T-helper 22 cell (primary cell): ENCODE data around the gene RASSF5.

Experiments used
- DNase-seq: peaks from one replicate; pipeline ENCODE4 v3.0.0-alpha.2; 2020; ENCODE audit warnings: low read depth

The RASSF5 gene

DNA sequence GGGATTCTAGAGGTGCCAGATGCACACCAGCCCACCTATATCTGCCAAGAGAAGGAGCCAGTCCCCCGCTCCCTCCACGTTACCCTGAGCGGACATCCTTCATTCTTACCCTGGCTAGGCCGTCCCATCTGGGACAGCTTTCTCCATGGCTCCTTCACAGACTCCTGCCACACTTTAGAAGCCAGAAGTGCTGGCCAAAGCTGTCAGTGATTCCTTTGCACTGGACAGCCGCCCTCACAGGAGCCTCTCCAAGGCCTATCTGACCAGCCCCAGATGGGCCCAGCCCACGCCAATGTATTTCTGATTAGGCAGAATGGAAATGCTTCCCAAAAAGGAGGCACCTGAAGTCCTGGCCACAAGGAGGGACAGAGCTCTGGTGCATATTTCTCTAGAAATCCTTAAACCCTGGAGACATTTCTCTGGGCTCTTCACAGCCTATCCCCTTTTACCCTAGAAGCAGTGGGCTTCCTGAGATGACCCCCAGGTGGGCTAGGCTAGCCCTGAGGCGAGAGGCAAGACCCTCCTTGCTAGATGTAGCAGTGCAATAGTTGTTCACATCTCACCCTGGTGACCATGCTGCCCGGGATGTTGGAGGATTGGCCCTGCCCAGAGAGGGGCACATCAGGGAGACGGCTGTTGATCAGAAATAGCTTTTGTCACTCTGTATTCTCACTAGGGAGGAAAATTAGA, 44.1 kb downstream of the RASSF5 start:
- no peak for DNase-seq

DNA sequence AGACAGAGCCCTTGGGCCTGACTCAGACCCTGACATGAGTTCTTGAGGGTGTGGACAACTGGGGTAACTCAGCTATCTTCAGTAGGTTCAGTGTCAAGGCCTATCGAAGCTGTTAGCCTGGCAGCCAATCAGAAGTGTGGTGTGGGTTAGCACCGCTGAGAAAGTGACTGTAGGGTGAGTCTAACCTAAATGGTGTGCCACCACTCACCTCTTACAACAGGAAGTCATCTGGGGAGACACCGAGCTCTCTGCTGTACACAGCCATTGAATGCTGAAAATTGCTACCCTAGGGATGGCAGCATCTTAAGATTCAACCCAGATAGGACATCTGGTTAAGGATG, 44.6 kb downstream of the RASSF5 start:
- peak; percentile 70 for DNase-seq

DNA sequence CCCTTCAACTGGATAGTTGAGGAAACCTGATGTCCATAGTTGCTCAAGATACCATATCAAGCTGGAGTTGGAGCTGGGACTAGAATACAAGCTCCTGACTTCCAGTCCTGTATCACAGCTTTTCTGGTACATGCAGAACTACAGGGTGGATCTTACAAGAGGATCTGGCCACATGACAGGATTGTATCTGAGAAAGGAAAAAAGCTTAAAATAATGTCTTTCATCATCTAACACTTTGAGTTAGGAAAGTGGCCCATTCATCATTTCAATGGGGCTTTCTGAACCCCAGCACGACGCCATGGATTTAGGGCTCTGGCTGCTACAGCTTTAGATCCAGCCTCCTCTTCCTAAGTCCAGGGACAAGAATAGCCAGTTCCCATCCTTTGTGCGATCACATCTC, 46.9 kb downstream of the RASSF5 start:
- DNase-seq: no peak

DNA sequence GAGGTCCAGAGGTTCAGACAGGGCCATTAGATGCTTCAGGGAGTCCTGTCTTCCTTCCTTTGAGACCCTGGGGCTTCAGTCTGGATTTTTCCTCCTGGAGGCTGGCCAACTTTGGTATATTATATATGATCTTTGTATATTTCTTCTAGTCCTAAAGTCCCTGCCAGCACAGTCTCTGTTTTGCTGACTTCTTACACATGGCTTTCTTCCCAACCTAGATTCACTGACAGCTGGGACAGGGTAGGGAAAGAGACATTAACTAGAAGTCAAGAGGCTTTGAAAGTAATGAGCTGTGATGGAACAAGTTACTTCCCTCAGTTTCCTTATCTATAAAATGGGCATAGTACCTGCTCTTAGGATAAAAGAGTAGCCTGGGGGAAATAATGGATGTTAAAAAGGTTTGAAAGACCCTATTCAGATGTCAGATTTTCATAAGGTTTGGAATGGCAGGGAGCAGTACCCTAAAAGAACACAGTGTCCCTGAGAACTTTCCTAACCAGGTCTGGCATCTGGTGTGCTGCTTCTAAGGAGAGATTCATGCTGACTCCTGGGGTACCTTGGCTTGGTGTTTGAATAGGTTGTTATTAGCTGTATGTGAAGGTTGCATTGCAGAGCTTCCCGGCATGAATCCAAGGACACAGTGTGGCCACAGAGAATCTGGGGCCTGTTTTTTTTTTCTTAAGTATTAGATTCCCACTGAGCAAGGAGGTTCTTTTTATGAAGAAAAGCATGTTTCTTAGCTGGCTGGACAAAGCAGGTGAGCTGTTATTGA, 47.6 kb downstream of the RASSF5 start:
- no peak for DNase-seq

DNA sequence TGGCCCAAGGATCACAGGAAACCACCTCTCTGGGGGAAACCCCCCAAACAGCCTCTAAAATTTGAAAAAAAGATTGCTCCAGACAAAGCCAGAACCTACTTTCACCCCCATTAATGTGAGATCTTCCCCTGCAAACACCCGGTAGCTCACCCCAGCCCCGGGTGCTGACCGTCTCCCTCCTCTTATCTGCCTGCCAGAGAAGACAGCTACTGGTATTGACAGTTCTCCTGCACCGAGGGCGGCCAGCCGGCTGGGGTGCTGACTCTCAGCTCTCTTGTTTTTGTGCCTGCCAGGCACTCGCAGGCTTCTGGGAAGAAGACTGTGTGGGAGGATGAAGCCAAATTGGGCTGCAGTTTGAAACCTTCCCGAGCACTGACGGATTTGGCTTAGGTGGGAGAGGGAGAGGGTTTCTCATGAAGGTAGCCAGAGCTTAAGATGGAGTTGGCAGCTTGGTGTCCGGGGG, 48.2 kb downstream of the RASSF5 start:
- no peak for DNase-seq

DNA sequence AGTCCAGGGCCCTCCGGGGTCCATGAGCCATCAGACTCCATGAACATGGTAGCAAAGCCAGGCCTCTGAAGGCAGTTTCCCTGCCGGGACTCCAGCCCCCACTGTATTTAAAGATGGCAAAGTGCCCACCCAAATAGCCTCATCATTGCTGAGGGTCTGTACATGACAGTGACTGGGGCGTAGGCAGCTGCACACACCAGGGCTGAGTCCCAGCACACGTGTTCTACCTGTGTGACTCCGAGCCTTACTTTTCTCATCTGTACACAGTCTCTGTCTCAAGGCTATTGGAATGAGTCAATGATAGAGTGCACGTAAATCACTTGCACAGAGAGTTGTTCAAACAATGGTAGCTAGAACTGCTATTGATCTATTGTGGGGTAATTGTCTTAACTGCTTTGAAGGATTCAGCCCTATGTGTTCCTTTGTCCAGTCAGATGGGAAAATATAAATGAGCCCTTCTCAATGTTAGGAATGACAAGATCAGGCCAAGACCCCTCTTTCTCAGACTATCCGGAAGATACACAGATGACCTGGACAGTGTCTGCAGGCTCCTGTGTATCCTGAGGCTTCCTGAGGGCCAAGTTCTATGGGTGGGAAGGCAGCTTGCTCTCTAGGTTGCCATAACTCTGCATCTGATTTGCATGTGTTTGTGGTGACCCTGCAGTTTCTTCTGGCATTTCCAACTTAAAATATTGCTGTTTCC, 48.9 kb downstream of the RASSF5 start:
- no peak for DNase-seq

DNA sequence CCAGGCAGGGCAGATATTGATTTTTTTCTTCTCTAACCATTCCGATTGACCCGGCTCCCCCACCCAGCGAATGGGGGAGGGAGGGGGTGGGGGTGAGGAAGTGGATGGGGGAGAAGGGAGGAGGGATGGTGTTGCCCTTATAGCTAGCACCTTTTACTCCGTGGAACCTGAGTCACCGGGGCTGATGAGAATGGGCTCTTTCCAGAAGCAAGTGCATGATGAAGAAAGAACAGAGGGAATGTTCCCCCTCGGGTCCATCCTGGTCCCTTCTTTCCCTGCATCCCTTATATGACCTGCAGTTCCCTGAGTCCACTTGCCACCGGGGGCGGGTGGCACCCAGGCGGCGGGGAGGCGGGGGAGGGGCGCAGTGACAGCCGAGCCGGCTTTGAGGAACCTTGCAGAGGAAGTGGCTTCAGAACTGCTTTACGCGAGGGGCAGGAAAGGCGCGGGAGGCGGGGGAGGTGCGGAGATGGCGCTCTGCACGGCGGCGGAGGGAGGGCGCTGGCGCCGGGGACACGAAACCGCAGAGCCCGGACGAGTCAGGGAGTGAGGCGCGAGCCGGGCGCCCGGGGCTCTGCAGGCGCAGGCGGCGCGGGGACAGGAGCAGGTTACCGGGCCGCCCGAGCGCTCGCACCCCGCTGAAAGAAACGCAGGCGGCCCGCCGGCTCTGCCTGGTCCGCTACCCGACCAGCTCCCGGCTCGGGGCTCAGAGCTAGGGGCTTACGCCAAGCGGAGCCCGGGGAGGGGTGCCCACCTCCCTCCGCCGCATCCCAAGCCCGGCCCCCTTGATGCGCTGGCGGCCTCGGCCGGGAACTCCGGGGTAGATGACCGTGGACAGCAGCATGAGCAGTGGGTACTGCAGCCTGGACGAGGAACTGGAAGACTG, 49.7 kb downstream of the RASSF5 start:
- peak; percentile 81 for DNase-seq

DNA sequence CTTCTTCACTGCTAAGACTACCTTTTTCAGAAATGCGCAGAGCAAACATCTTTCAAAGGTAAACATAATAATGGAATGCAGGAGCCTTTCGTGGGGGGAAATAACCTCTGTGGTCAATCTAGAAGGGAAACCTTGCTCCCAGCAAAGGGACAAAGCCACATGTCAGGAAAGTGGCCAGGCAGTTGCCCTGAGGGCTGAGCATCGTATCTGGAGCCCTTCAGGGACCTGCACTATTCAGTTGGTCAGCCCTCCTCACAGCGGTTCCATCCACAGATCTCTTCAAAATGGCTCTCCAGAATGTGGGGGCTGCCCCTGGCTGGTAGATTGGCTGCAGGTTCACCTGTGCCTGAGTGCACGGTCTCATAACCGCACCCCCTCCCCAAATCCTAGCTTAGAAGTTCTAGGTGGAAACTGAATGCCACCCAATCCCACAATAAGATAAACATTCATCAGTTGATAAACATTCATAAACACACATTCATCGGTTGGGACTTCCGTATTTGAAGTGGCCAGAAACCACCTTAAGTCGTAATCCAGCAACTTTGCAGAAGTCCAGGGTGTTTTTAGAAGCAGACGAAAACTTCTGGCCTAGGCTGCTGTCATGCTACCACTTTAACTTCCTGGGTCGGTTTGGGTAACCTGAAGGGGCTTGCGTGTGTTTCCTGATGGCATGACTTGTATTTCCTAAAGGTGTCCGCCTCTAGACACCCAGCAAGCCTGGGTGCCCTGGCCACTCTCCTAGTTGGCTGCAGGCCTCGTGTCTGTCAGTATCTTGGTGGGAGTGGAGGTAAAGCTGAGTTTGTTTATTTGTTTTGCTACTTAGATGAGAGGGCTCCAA, 50.5 kb downstream of the RASSF5 start:
- DNase-seq: peak; percentile 37

DNA sequence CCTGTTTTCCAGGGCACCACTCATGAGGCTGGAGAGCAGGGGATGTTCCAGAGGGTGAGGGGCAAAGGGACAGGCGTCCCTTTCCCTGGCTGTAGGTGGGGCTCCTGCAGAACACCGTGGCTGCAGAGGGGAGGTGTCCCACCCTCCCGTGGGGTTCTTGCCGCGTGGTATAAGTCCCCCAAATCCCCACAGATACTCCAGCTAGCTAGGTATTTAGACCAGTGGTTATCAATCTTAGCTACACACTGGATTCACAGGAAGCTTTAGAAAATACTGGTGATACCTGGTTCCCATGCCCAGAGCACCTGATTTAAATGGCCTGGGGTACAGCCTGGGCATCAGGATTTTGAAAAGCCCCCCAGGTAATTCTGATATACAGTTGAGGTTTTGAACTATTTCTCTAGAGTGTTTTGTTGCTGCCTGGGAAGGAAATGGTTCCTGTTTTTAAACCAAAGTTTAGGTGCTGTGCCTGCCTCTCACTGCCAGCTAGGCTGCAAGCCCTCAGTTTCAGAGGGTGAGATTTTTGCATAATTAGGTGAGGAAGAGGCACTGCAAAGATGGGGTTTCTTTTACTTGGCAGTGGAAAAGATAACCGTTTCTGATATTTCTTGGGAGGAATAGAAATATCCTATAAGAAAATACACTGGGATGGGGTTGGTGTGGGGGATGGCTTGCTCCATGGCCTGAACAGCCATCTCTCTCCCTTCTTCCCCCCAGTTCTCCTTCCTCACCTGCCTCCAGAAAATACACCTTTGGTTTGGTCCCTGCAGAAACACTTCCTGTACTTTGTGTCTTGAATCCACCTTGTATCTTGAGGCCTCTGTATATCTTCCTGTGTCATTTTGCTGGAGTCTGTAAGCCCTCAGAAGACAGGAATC, 51.7 kb downstream of the RASSF5 start:
- no peak for DNase-seq

DNA sequence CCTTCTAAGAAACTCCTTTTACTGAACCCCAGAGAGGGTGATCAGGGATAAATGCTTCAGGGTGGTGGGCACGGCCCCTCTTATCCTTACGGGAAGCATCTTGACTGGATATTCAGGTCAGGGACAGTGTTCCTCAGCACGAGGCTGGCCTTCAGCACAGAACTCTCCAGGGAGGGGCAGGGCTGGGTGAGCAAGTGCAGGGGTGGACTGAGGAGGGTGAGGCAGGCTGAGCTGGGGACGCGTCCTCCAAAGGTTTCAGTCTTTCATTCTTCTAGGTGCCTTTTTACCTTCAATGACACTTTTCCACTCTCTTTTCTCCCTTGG, 52.3 kb downstream of the RASSF5 start:
- DNase-seq: no peak

DNA sequence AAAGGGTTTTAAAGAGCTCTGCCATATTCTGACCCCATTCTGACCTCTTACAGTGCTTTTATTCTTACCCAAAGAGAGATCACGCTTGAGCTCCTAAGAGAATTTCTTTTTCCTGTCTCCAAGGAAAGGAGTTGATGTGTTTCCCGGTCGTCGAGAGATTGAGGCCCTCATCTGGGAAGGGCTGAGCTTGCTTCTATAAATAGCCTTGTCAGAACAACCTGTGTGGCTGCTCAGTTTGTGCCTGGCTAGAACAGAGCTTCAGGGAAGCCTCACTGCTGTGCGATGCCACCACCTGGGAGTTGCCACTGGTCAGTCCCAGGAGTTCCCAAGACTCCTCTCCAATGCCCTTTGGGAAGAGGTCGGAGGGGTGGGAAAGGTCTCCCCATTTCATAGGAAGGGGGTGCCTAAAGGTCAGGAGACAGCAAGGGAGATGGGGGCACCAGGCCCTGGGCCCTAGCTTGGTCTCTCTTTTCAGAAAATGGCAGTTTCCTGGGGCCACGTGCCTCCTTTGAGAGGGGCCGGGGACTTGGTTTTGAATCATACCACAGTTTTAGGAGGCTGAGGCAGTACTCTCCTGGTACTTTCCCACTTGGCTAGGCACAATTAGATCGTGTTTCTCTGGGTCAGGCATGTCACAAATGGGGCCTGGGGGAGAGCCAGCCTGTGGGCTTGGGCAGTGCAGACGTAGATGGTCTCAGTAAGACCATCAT, 52.8 kb downstream of the RASSF5 start:
- DNase-seq: no peak

DNA sequence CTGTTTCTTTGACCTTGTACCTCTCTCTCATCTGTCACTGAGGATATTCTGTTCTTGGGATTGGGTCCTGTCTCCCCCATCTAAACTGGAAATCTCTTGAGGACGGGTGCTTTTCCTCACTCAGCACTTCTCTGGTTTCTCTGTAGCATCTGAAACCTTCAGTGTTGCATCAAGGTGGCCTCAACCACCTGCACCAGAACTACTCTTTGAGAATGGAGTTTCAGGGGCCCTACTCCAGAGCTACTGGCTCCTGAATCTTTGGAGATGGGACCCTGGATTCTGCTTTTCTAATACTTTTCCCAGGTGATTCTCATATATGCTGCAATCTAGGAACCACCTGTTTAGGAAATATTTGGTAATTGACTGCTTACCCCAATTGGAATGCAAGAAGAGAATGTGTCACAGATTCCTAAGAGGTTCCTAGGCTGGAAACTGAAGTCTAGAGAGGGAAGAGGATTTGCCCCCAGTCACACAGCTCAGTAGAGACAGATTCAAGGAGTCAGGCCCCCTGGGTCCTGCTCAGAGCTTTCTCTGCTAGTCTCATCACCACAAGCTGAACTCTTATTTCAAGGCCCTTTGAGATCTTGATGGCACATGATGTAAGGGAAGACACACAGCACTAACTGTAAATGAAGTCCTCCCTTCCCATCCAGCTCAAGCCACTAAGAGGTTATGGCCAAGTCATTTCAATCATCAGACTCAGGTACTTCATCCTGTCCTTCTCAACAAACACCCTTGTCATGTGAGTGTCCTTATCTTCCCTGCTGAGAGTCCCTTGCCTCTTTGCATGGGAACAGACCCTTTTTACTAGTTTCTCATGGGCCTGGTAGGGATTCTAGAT, 56.3 kb downstream of the RASSF5 start:
- no peak for DNase-seq

DNA sequence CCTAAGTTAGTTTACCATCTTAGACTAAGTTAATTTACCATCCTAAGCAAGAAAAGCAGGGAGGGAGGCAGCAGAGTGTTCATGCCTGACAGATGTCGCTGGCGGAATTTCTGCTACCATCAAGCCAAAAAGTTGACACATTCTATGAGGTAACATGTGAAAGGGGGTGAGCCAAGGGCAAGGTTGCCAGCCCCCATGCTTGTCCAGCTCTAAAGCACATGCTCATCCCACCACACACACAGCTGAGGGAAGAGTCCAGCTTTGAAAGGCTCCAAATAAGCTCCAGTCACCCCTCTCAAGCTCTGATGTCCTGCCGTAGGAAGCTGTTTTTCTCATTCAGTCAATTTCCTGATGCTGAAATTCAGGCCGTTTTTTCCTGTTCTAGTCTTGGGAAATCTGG, 58.7 kb downstream of the RASSF5 start:
- no peak for DNase-seq

DNA sequence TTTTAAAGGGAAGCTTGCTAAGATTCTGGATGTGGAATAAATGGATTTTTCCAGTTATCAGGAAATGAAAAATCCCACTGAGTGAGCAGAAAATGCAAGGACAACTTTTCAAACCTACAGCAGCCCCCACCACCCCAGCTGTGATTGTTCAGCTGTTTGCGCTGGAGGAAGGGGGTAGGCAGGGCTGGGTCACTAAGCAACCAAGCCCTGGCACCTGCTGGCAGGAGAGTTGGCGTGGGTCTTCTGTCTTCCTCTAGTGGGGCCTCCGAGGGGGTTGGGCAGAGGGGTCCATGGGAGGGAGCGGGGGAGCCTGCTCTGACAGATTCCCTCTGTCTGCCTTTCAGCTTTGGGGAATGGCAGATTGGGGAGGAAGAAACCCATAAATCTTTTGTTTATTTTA, 59.7 kb downstream of the RASSF5 start:
- DNase-seq: no peak

DNA sequence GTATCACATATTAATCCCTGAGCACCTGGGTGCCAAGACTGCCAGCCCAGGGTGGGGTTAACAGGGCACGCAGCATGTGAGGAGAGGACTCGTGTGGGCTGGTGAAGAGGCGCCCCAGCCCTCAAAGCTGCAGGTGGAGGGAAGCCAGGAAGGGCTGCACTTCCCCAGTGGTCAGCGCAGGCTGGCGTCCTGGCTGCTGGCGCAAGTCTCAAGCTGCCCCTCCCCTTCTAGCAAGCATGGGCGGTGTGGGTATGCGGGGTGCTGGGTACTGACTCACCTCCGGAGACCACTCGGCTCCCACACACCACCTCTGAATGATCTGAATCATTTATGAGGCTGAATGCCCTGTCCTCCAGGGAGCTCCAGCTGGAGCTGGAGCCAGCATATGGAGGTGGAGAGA, 60.9 kb downstream of the RASSF5 start:
- DNase-seq: no peak

DNA sequence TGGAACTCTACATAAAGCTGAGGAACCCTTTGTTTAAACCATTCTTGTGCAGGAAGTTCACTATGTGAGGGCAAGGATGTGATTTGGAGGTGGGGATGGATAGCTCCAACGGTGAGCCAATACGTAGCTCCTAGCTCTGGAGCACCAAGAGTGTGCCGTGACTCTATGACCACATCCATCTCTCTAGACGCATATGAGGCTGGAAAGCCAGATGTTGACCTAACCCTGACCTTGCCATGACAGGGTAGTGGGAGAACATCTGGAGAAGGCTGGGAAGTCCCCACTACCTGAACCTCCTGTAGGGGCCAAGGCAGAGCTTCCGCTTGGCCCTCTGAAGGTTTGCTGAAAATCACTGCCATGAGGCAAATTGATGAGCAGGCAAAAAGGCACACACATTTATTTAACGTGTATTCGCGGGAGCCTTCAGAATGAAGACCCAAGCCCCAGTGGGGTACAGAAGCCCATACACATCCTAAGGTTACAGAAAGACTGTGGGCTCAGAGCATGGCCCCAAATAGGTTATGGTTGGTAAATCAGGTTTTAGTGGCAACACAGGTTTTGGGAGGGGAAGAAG, 61.5 kb downstream of the RASSF5 start:
- DNase-seq: no peak

DNA sequence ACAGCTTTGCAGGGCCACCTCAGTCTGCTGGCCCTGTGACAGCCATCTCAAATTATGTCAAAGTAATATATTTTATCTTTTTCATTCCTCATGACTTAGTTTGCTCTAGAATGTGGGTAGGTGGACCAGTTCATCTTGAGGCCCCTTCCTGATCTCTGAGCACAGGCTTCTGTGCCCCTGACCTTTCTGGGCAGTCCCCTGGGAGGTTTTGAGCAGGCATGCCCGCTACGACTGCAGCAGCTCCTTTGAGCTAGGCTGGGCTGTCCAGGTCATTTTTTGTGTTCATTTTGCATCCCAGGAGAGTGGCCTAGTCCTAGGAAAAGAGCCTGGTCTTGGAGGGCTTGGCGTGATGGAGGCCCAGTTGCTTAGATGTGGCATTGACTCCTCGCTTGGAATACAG, 62.2 kb downstream of the RASSF5 start:
- no peak for DNase-seq

DNA sequence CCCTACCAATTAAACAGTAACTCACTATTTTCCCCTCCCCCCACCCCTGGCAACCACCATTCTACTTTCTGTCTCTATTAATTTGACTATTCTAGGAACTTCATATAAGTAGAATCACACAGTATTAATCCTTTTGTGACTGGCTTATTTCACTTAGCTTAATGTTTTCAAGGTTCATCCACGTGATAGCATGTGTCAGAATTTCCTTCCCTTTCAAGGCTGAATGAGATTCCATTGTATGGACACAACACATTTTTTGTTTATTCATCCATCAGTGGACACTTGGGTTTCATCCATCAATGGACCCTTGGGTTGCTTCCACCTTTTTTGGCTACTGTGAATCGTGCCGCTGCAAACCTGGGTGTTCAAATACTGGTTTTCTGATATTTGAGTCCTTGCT, 63.2 kb downstream of the RASSF5 start:
- DNase-seq: no peak
